ENCODE measurements around the gene VWA3B.

VWA3B gene

DNA sequence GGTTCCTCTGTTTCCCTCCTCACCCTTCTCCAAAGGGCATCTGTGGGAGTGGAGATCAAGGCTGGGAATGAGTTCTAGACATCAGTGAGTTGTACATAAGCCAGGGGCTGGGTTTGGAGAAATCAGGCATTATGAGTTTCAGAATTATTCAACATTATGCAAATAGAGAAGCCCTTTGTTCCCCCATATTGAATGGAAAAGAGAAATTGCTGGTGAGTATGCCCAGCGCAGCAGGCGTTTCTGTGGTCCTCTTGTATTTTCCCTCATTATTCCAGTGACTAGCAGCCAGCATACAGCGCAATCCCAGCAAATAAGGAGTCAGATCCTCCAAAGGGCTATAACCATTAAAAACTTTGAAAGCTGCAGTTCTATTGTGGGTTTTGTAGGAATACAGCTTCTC is 94.4 kb downstream of the VWA3B start:
- POLR2A ChIA-PET = no interaction called here

DNA sequence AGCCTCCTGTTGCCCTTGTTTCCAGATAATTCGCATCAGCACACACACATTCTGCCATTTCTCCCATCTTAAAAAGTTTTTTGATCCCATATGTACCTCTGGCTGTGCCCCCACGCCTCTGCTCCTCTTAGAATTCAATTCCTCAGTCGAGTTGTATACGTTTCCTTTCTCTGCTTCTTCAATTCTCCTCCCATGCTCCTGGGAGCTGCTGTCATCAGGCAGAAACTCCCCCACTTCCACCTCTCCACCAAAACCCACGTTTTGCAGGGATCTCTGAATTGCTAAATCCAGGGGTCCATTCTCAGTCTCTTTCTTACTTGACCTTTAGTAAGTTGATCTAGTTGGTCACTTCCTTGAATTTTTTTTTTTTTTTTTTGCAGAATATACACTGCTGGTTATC is 98.8 kb downstream of the VWA3B start:
- TF ChIP-seq, protein P1, sequence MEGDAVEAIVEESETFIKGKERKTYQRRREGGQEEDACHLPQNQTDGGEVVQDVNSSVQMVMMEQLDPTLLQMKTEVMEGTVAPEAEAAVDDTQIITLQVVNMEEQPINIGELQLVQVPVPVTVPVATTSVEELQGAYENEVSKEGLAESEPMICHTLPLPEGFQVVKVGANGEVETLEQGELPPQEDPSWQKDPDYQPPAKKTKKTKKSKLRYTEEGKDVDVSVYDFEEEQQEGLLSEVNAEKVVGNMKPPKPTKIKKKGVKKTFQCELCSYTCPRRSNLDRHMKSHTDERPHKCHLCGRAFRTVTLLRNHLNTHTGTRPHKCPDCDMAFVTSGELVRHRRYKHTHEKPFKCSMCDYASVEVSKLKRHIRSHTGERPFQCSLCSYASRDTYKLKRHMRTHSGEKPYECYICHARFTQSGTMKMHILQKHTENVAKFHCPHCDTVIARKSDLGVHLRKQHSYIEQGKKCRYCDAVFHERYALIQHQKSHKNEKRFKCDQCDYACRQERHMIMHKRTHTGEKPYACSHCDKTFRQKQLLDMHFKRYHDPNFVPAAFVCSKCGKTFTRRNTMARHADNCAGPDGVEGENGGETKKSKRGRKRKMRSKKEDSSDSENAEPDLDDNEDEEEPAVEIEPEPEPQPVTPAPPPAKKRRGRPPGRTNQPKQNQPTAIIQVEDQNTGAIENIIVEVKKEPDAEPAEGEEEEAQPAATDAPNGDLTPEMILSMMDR (IDR thresholded peaks at IDR 0.05; ENCODE audit: insufficient read depth, low read length, missing control alignments) = no peak
- CTCF ChIA-PET = no interaction called here
- H3K4me3 ChIP-seq (ENCODE audit: low read depth, low read length) = no peak overlapping the region
- POLR2A ChIA-PET = no interaction called here
- DNase-seq (ENCODE audit: low read depth, low spot score) = no peak

More for the DNA sequence above, 94.4 kb downstream of the VWA3B start:
- H3K4me3 ChIP-seq (ENCODE audit: low read depth, low read length) = no peak overlapping the region
- CTCF ChIA-PET = no interaction called here
- TF ChIP-seq, protein P1 (IDR thresholded peaks at IDR 0.05; ENCODE audit: insufficient read depth, low read length, missing control alignments) = no peak
- DNase-seq (ENCODE audit: low read depth, low spot score) = no peak

DNA sequence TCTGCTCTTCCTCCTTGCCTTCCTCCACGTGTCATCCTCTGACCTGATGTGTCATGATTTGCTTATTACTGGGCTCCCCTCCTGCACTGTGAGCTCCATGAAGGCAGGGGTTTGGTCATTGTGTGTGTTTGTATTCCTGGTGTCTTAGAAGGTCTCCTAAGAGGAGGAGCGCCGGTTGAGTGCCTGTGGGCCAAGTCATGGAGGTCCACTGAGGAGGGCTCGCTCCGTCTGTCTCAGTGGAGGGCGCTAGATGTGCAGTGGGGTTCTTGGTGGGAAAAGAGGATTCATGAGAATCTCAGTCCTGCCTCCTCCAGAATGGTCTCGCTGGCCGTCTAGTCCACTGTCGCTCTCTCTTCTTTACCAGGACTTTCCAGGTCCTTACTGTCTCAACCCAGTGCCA is 100.2 kb downstream of the VWA3B start:
- ChIA-PET CTCF (no interaction called here), POLR2A (no interaction called here)
- DNase-seq (ENCODE audit: low read depth, low spot score) = no peak
- TF ChIP-seq, protein P1 (IDR thresholded peaks at IDR 0.05; ENCODE audit: insufficient read depth, low read length, missing control alignments) = no peak
- no peak overlapping the region for H3K4me3 ChIP-seq (ENCODE audit: low read depth, low read length)

DNA sequence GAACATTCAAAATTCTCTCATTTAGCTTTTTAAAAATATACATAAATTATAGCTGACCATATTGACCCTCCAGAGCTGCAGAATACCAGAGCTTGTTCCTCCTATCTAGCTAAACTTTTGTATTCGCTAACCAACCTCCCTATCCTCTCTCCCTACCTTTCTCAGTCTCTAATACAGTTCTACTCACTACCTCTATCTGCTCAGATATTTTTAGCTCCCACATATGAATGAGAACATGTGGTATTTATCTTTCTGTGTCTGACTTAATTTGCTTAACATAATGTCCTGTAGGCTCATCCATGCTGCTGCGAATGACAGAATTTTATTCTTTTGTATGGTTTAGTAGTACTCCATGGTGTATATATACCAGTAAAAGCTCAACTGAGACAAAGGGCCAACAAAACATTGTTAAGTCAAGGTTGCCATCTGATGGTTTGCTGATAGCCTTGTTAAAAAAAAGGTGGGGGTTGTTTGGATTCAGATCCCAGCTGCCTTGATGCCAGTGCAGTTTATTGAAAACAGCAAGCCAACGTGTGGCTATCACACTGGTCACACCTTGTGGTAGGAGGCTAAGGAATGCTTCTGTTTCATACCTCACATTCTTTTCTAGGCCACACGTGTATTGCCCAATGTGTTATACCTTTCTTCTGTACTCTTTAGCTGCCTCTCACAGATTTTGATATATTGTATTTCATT is 101.5 kb downstream of the VWA3B start:
- no peak for DNase-seq (ENCODE audit: low read depth, low spot score)
- CTCF ChIA-PET = interaction anchor here (0.7 to 1.4 kb wide), 3 partner anchors 382 to 490 kb away, joined by 3 to 5 read pairs (median 4); no protein-coding TSS in a partner anchor
- TF ChIP-seq, protein P1 (IDR thresholded peaks at IDR 0.05; ENCODE audit: insufficient read depth, low read length, missing control alignments) = no peak
- POLR2A ChIA-PET = interaction anchor here (0.6 kb wide), 1 partner anchor 632 kb away, joined by 3 read pairs; no protein-coding TSS in a partner anchor
- H3K4me3 ChIP-seq (ENCODE audit: low read depth, low read length) = no peak overlapping the region

DNA sequence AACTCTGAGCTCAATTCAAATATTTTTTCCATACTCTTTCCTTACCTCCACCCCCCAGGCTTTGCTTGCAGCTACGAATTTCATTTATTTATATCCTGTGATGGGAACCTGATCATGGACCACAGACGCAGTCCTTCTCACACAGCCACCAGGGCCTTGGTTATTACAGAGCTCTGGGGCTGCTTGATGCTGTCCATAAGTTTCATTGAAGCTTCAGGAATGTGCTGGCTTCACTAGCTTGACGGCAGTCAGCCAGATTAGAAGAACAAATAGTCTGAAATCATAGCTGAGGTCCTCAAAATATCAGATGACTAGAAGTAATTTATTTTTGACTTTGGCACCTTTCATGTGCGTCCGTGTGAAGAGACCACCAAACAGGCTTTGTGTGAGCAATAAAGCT is 104.9 kb downstream of the VWA3B start:
- no peak for DNase-seq (ENCODE audit: low read depth, low spot score)
- TF ChIP-seq, protein P1 (IDR thresholded peaks at IDR 0.05; ENCODE audit: insufficient read depth, low read length, missing control alignments) = no peak
- CTCF ChIA-PET = no interaction called here
- POLR2A ChIA-PET = interaction anchor here (0.6 kb wide), 1 partner anchor 488 kb away, joined by 4 read pairs; no protein-coding TSS in a partner anchor
- H3K4me3 ChIP-seq (ENCODE audit: low read depth, low read length) = no peak overlapping the region

DNA sequence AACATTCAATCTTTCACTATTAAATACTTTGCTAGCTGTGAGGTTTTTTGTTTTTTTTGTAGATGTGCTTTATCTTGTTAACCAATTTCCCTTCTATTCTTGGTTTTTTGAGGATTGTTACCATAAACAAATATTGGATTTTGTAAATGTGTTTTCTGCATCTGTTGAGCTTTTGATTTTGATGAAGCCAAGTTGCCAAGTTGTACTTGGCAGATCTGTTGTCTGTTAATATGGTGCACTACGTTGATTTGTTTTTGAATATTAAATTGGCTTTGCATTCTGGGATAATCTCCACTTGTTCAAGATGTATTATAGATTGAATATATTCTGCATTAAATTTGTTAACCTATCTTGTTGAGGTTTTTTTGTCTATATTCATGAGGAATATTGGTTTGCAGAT is 114.6 kb downstream of the VWA3B start:
- ChIA-PET POLR2A (no interaction called here), CTCF (no interaction called here)

More for the DNA sequence above, 114.6 kb downstream of the VWA3B start:
- H3K4me3 ChIP-seq (ENCODE audit: low read depth, low read length) = no peak overlapping the region
- TF ChIP-seq, protein P1 (IDR thresholded peaks at IDR 0.05; ENCODE audit: insufficient read depth, low read length, missing control alignments) = no peak
- DNase-seq (ENCODE audit: low read depth, low spot score) = no peak
